ENCODE results near the gene DIP2B. TPM values are rescaled to one million over a fixed set of nuclear protein-coding genes. Genes with fewer than 3 reads are reported as not detected.

Gene DIP2B
- total RNA-seq, 4 donors from 2014 or later = 19.8 to 25.9 (median 23.8) TPM

DNA sequence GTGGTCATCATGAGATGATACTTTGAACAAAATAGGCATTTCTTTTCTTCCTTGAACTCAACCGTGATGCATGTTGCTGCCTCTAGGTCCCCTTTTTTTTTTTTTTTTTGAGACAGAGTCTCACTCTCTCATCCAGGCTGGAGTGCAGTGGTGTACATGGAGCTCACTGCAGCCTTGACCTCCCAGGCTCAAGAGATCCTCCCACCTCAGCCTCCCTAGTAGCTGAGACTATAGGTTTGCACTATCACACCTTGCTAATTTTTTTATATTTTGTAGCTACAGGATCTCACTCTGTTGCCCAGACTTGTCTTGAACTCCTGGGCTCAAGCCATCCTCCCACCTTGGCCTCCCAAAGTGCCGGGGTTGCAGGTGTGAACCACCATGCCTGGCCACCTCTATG lies 20.6 kb downstream of the DIP2B start:
- 89 to 100% methylated on average over 2 of the region's 2 CpGs for WGBS, 2 donors (ENCODE audit: low coverage in 1 of 2)
- Histone ChIP-seq H3K36me3 (no peaks in the 10 kb centered on the region), H3K27ac (no peak overlapping the region), H3K4me1 (peaks cover 0 to 53% (median 4%) of the 10 kb centered on the region in 3 donors), H3K9me3 (no peaks in the 10 kb centered on the region), H3K4me3 (no peak overlapping the region), H3K27me3 (no peaks in the 10 kb centered on the region)
- TF ChIP-seq POLR2AphosphoS5 (IDR thresholded peaks at IDR 0.05) (no peak), POLR2A (IDR thresholded peaks at IDR 0.05) (no peak), EP300 (IDR thresholded peaks at IDR 0.05) (no peak)
- TF ChIP-seq, protein P1, sequence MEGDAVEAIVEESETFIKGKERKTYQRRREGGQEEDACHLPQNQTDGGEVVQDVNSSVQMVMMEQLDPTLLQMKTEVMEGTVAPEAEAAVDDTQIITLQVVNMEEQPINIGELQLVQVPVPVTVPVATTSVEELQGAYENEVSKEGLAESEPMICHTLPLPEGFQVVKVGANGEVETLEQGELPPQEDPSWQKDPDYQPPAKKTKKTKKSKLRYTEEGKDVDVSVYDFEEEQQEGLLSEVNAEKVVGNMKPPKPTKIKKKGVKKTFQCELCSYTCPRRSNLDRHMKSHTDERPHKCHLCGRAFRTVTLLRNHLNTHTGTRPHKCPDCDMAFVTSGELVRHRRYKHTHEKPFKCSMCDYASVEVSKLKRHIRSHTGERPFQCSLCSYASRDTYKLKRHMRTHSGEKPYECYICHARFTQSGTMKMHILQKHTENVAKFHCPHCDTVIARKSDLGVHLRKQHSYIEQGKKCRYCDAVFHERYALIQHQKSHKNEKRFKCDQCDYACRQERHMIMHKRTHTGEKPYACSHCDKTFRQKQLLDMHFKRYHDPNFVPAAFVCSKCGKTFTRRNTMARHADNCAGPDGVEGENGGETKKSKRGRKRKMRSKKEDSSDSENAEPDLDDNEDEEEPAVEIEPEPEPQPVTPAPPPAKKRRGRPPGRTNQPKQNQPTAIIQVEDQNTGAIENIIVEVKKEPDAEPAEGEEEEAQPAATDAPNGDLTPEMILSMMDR (IDR thresholded peaks at IDR 0.05) = no peak
- no peak for ATAC-seq

DNA sequence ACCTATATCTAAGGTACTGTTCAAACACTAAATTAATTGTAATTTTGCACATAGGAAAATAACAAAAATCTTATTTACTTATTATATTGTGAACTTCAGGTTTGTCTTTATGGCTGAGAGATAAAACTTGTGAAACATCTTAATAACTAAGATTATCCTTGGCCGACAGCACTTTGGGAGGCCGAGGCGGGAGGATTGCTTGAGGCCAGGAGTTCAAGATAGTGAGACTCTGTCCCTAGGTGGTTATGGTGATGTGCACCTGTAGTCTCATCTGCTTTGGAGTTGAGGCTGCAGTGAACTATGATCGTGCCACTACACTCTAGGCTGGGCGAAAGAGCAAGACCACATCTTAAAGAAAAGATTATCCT lies 22.6 kb downstream of the DIP2B start:
- WGBS, 2 donors (ENCODE audit: low coverage in 1 of 2) = 92 to 93% methylated on average over 5 of the region's 5 CpGs
- peaks cover under 1 to 38% (median under 1%) of the 10 kb centered on the region in 3 donors for H3K4me1 ChIP-seq
- H3K27me3 ChIP-seq = no peaks in the 10 kb centered on the region
- no peak for TF ChIP-seq POLR2AphosphoS5 (IDR thresholded peaks at IDR 0.05)
- no peak for TF ChIP-seq EP300 (IDR thresholded peaks at IDR 0.05)
- TF ChIP-seq, protein P1 (IDR thresholded peaks at IDR 0.05) = no peak
- no peak for TF ChIP-seq POLR2A (IDR thresholded peaks at IDR 0.05)
- H3K36me3 ChIP-seq = no peaks in the 10 kb centered on the region
- no peak overlapping the region for H3K4me3 ChIP-seq
- no peak overlapping the region for H3K27ac ChIP-seq
- no peaks in the 10 kb centered on the region for H3K9me3 ChIP-seq
- ATAC-seq = no peak

DNA sequence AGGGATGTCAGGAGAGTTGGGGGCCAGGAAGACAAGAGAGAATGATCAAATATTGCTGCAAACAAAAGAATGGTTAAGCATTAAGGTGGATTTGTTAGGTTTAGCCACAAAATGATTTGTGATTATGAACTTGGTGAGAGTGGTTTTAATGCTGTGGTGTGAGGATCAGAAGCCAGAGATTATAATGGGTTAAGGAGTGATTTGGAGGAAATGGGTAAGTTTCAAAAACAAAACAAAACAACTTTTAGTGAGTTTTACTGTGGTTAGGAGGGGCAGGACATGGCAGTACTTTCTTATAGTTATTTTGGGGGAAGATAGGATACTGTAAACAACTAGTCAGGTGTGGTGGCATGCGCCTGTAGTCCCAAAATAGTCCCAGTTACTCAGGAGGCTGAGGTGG lies 24.0 kb downstream of the DIP2B start:
- ATAC-seq = no peak
- Histone ChIP-seq H3K4me3 (no peak overlapping the region), H3K4me1 (peaks cover 2 to 50% (median 7%) of the 10 kb centered on the region in 3 donors), H3K9me3 (no peaks in the 10 kb centered on the region), H3K36me3 (no peaks in the 10 kb centered on the region), H3K27ac (no peak overlapping the region), H3K27me3 (no peaks in the 10 kb centered on the region)
- no peak for TF ChIP-seq EP300 (IDR thresholded peaks at IDR 0.05)
- no peak for TF ChIP-seq POLR2A (IDR thresholded peaks at IDR 0.05)
- no peak for TF ChIP-seq POLR2AphosphoS5 (IDR thresholded peaks at IDR 0.05)
- TF ChIP-seq, protein P1 (IDR thresholded peaks at IDR 0.05) = no peak
- 100% methylated on average over 1 of the region's 1 CpG; no CpG with 5 or more reads in 1 of the 2 donors for WGBS, 2 donors (ENCODE audit: low coverage in 1 of 2)

DNA sequence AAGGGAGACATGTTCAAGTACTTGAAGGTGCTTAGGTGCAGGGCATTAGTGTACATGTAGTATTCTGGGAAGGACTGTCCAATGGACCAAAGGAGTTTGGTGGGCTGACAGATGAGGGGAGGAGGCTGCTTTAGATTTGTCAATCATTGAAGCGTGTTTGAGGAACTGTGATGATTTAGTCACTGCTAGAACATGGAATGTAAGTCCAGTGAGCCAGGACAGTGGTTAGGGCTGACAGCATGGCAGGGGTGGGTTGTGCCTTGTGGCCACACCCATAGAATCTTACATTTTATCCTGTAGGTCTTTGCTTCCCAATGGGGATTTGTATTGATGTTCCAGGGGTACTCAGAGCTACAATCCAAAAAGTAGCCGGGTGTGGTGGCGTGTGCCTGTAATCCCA lies 24.6 kb downstream of the DIP2B start:
- Histone ChIP-seq H3K27ac (no peak overlapping the region), H3K27me3 (no peaks in the 10 kb centered on the region), H3K9me3 (no peaks in the 10 kb centered on the region), H3K36me3 (no peaks in the 10 kb centered on the region), H3K4me3 (no peak overlapping the region), H3K4me1 (peaks cover 2 to 50% (median 7%) of the 10 kb centered on the region in 3 donors)
- TF ChIP-seq, protein P1 (IDR thresholded peaks at IDR 0.05) = no peak
- TF ChIP-seq POLR2A (IDR thresholded peaks at IDR 0.05) (no peak), EP300 (IDR thresholded peaks at IDR 0.05) (no peak), POLR2AphosphoS5 (IDR thresholded peaks at IDR 0.05) (no peak)
- WGBS, 2 donors (ENCODE audit: low coverage in 1 of 2) = 89 to 94% methylated on average over 1 of the region's 3 CpGs
- no peak for ATAC-seq

DNA sequence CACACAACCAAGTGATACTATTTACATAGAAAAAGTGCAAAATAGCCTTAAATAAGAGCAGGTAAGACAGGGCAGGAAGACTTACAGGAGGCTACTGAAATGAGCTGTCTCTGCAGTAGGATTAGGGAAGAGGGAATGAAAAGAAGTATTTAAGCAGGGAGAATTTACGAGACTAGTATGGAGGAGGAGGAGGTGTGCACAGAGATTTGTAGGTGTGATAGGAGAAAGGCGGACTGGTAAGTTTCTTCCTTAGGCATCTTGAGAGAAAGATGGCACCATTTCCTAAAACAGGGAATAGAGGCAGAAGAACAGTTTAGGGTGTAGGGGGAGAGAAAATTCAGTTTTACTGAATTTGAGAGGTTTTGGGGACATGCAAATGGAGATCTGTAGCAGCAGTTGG lies 25.7 kb downstream of the DIP2B start:
- H3K9me3 ChIP-seq = no peaks in the 10 kb centered on the region
- no peaks in the 10 kb centered on the region for H3K27me3 ChIP-seq
- ATAC-seq = no peak
- peaks cover 2 to 48% (median 7%) of the 10 kb centered on the region in 3 donors for H3K4me1 ChIP-seq
- H3K4me3 ChIP-seq = no peak overlapping the region
- WGBS, 2 donors (ENCODE audit: low coverage in 1 of 2) = 96 to 100% methylated on average over 2 of the region's 2 CpGs
- TF ChIP-seq POLR2AphosphoS5 (IDR thresholded peaks at IDR 0.05) = no peak
- no peak for TF ChIP-seq EP300 (IDR thresholded peaks at IDR 0.05)
- no peak for TF ChIP-seq POLR2A (IDR thresholded peaks at IDR 0.05)
- TF ChIP-seq, protein P1 (IDR thresholded peaks at IDR 0.05) = no peak
- H3K36me3 ChIP-seq = no peaks in the 10 kb centered on the region
- no peak overlapping the region for H3K27ac ChIP-seq
